Measurements from ENCODE around the gene ZNF277.
"Not testable (repeated sequence)": the region's sequence is repeated elsewhere in the genome, so short reads cannot be mapped to it uniquely, and the experiment has no call there.

The ZNF277 gene

DNA sequence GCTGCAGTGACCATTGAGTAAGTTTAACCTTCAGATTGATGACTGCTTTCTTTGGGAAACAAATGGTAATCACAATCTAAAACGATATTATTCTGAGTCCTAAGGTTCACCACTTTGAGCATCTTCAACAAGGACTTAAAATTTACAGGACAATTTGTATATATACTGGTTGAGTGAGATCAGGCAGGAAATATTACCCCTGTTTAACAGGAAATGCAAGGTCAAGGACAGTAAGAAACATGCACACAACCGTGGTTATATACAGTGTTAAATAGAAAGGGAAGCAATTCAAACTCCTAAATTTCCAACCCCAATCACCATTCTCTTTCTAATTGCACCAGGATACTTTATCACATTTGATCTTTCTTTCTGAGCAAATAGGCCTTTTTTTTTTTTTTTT, 96.1 kb downstream of the ZNF277 start:
- H3K36me3 ChIP-seq (ENCODE audit: insufficient read depth, low read length): no peaks in the 10 kb centered on the region
- no peaks in the 10 kb centered on the region for H3K9me3 ChIP-seq (ENCODE audit: low read length)
- H3K27me3 ChIP-seq (ENCODE audit: control insufficient read depth in 1 of 2, insufficient read depth in 2 of 2, low read length in 2 of 2): no peaks in the 10 kb centered on the region
- H3K4me3 ChIP-seq (ENCODE audit: low read depth in 1 of 2, low read length in 2 of 2): no peak overlapping the region
- no peak overlapping the region for H3K9ac ChIP-seq (ENCODE audit: low read length)
- H3K27ac ChIP-seq (ENCODE audit: low read depth, low read length): no peak overlapping the region
- no peaks in the 10 kb centered on the region for H3K4me1 ChIP-seq (ENCODE audit: insufficient read depth, low read length)

DNA sequence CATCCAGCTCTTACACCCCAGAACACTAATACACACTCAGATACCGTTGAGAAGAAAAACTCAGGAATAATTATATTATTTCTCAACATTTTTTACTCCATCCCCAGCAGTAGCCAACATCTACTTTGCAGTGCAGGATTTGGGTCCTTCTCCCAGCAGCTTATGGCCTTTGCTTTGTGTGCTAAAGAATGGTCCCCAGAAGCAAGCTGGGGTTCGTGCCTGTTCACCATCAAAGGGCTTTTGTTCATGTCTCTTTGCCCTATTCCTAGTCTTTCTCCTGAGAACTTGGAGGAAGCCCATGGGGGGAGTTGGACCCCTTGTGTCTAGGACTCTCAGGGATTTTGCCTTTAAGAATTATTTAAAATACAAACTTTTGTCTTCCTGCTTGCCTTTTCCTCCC, 100.4 kb downstream of the ZNF277 start:
- Histone ChIP-seq H3K4me1 (ENCODE audit: insufficient read depth, low read length) (no peaks in the 10 kb centered on the region), H3K9ac (ENCODE audit: low read length) (no peak overlapping the region), H3K27ac (ENCODE audit: low read depth, low read length) (no peak overlapping the region), H3K27me3 (ENCODE audit: control insufficient read depth in 1 of 2, insufficient read depth in 2 of 2, low read length in 2 of 2) (no peaks in the 10 kb centered on the region), H3K9me3 (ENCODE audit: low read length) (no peaks in the 10 kb centered on the region), H3K4me3 (ENCODE audit: low read depth in 1 of 2, low read length in 2 of 2) (no peak overlapping the region), H3K36me3 (ENCODE audit: insufficient read depth, low read length) (no peaks in the 10 kb centered on the region)

DNA sequence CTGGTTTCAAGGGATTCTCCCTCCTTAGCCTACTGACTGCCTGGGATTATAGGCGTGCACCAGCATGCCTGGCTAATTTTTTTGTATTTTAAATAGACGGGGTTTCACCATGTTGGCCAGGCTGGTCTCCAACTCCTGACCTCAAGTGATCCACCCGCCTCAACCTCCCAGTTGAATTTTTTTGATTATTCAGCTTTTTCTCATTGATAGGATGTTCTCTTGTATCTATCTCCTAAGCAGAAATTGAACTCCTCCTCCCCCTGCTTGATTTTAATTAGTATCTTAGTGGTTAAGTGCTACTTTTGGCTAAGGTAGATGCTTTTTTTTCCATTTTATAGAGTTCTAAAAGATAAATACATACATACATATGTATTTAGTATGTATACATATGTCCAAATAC, 101.0 kb downstream of the ZNF277 start:
- H3K4me3 ChIP-seq (ENCODE audit: low read depth in 1 of 2, low read length in 2 of 2): no peak overlapping the region
- H3K36me3 ChIP-seq (ENCODE audit: insufficient read depth, low read length): no peaks in the 10 kb centered on the region
- no peak overlapping the region for H3K27ac ChIP-seq (ENCODE audit: low read depth, low read length)
- no peaks in the 10 kb centered on the region for H3K4me1 ChIP-seq (ENCODE audit: insufficient read depth, low read length)
- no peaks in the 10 kb centered on the region for H3K9me3 ChIP-seq (ENCODE audit: low read length)
- no peak overlapping the region for H3K9ac ChIP-seq (ENCODE audit: low read length)
- no peaks in the 10 kb centered on the region for H3K27me3 ChIP-seq (ENCODE audit: control insufficient read depth in 1 of 2, insufficient read depth in 2 of 2, low read length in 2 of 2)

DNA sequence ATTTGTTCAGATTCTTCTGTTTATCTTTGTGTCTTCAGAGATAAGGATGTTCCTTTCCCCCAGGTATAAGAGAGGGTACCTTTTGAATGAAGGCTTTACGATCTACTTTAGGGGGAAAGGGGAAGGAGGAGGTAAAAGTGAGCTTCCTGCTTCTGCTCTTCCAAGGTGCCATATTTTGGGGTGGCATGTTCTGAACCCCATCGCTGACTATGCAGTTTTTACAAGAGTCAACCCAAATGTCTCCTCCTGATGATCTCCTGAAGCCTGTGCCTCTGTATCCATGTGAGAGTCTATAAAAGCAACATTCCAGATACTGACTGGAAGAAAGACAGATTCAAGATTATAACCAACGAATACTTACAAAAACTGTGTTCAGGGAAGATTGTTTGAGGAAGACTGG, 102.5 kb downstream of the ZNF277 start:
- no peaks in the 10 kb centered on the region for H3K27me3 ChIP-seq (ENCODE audit: control insufficient read depth in 1 of 2, insufficient read depth in 2 of 2, low read length in 2 of 2)
- H3K27ac ChIP-seq (ENCODE audit: low read depth, low read length): no peak overlapping the region
- H3K36me3 ChIP-seq (ENCODE audit: insufficient read depth, low read length): no peaks in the 10 kb centered on the region

DNA sequence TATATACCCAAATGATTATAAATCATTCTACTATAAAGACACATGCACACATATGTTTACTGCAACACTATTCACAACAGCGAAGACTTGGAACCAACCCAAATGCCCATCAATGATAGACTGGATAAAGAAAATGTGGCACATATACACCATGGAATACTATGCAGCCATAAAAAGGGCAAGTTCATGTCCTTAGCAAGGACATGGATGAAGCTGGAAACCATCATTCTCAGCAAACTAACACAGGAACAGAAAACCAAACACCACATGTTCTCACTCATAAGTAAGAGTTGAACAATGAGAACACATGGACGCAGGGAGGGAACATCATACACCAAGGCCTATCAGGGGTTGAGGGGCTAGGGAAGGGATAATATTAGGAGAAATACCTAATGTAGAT, 110.3 kb downstream of the ZNF277 start:
- not testable (repeated sequence) for H3K27me3 ChIP-seq (ENCODE audit: control insufficient read depth in 1 of 2, insufficient read depth in 2 of 2, low read length in 2 of 2); H3K9me3 ChIP-seq (ENCODE audit: low read length); H3K4me3 ChIP-seq (ENCODE audit: low read depth in 1 of 2, low read length in 2 of 2); H3K9ac ChIP-seq (ENCODE audit: low read length); H3K27ac ChIP-seq (ENCODE audit: low read depth, low read length); H3K36me3 ChIP-seq (ENCODE audit: insufficient read depth, low read length); H3K4me1 ChIP-seq (ENCODE audit: insufficient read depth, low read length)

More for the DNA sequence above, 102.5 kb downstream of the ZNF277 start:
- H3K9ac ChIP-seq (ENCODE audit: low read length): no peak overlapping the region
- no peak overlapping the region for H3K4me3 ChIP-seq (ENCODE audit: low read depth in 1 of 2, low read length in 2 of 2)
- no peaks in the 10 kb centered on the region for H3K4me1 ChIP-seq (ENCODE audit: insufficient read depth, low read length)
- H3K9me3 ChIP-seq (ENCODE audit: low read length): no peaks in the 10 kb centered on the region

DNA sequence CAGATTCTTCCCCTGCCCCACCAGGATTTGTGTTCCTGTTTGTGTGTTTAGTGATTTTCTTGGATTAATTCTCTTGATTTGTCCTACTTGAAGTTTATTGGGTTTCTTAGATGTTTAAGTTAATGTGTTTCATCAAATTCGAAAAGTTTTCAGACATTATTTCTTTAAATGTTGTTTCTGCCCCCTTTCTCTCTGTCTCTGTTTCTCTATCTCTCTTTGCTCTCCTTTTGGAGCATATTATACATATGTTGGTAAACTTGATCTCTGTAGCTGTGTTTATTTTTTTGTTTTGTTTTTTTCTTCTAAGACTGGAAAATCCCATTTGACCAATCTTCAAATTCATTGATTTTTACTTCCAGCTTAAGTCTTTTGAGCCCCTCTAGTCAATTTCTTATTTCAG, 115.6 kb downstream of the ZNF277 start:
- Histone ChIP-seq H3K9ac (ENCODE audit: low read length) (no peak overlapping the region), H3K36me3 (ENCODE audit: insufficient read depth, low read length) (no peaks in the 10 kb centered on the region), H3K27ac (ENCODE audit: low read depth, low read length) (no peak overlapping the region), H3K9me3 (ENCODE audit: low read length) (no peaks in the 10 kb centered on the region), H3K4me3 (ENCODE audit: low read depth in 1 of 2, low read length in 2 of 2) (no peak overlapping the region), H3K4me1 (ENCODE audit: insufficient read depth, low read length) (peaks cover 5% of the 10 kb centered on the region), H3K27me3 (ENCODE audit: control insufficient read depth in 1 of 2, insufficient read depth in 2 of 2, low read length in 2 of 2) (no peaks in the 10 kb centered on the region)

DNA sequence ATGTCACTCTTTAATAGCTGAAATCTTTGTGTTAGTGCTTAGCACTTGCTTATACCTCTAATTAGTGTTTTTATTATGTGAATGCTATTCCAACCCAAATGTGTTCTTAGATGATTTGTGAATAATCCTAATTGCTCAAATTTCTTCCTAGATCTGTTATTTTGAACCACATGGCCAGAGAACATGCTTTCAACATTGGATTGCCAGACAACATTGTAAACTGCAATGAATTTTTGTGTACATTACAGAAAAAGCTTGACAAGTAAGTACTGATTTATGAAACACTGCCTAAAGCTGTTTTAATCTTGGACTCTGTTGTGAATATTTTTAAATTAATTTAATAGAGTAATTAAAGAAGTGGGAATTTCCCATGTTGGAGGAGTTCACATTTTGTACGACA, 121.1 kb downstream of the ZNF277 start:
- no peak overlapping the region for H3K27ac ChIP-seq (ENCODE audit: low read depth, low read length)

DNA sequence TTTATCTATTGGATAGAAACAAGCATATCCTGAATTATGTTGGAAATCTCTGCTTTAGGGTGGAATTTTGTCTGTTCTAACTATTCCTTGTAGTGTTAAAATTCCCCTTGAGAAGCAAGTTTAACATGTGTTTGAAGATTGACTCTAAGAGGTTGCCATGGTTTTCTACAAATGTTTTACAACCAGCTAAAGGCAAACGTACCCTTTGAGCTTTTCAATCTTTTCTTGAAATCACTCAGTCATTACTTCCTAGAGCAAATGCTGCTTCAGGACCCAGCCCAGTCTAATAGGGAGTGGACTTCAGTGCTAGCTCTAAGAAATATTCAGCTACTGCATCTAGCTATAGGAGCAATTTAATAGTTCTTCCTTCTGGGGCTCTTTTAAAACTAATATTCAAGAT, 125.0 kb downstream of the ZNF277 start:
- Histone ChIP-seq H3K9me3 (ENCODE audit: low read length) (no peaks in the 10 kb centered on the region), H3K4me3 (ENCODE audit: low read depth in 1 of 2, low read length in 2 of 2) (no peak overlapping the region), H3K27me3 (ENCODE audit: control insufficient read depth in 1 of 2, insufficient read depth in 2 of 2, low read length in 2 of 2) (no peaks in the 10 kb centered on the region), H3K4me1 (ENCODE audit: insufficient read depth, low read length) (no peaks in the 10 kb centered on the region), H3K36me3 (ENCODE audit: insufficient read depth, low read length) (no peaks in the 10 kb centered on the region), H3K9ac (ENCODE audit: low read length) (no peak overlapping the region), H3K27ac (ENCODE audit: low read depth, low read length) (no peak overlapping the region)

More for the DNA sequence above, 121.1 kb downstream of the ZNF277 start:
- Histone ChIP-seq H3K4me1 (ENCODE audit: insufficient read depth, low read length) (no peaks in the 10 kb centered on the region), H3K9ac (ENCODE audit: low read length) (no peak overlapping the region), H3K36me3 (ENCODE audit: insufficient read depth, low read length) (no peaks in the 10 kb centered on the region), H3K9me3 (ENCODE audit: low read length) (no peaks in the 10 kb centered on the region), H3K4me3 (ENCODE audit: low read depth in 1 of 2, low read length in 2 of 2) (no peak overlapping the region), H3K27me3 (ENCODE audit: control insufficient read depth in 1 of 2, insufficient read depth in 2 of 2, low read length in 2 of 2) (no peaks in the 10 kb centered on the region)

DNA sequence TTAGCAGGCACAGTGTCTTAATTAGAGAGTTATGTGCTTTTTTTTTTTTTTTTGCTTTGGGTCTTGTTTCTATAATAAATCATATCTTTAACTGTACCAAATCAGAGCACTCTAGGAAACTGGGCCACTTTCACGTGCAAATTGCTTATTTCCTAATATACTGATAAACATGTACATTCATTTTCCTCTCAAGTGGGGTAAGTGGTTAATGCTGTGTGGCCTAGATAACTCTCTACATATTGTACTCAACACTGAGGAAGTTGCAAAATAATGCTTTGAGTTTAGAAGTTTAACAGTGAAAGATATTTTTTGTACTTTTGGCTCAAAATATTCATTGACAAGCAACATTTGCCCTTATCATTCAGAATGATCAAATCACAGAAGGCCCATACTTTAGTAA, 127.9 kb downstream of the ZNF277 start:
- Histone ChIP-seq H3K27ac (ENCODE audit: low read depth, low read length) (no peak overlapping the region), H3K9ac (ENCODE audit: low read length) (no peak overlapping the region), H3K36me3 (ENCODE audit: insufficient read depth, low read length) (peaks cover 5% of the 10 kb centered on the region)

DNA sequence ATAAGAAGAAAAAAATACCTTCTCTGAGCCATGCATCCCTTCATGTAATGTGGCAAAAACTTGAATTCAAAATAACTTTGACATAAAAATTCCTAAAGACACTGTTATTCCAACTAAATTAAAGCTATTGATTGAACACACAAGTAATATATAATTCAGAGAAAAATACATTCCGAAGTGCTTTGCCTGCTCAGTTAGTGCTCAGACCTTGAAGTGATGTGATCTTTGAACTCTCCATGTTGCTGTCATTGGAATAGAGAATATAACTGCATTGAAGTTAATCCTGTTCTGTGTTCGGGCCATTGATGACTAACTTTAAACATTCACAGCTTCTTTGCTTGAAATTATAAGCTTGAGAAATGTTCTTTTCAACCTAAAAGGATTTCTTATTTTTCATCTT, 129.8 kb downstream of the ZNF277 start:
- Histone ChIP-seq H3K27ac (ENCODE audit: low read depth, low read length) (no peak overlapping the region), H3K9me3 (ENCODE audit: low read length) (no peaks in the 10 kb centered on the region), H3K27me3 (ENCODE audit: control insufficient read depth in 1 of 2, insufficient read depth in 2 of 2, low read length in 2 of 2) (no peaks in the 10 kb centered on the region), H3K4me1 (ENCODE audit: insufficient read depth, low read length) (no peaks in the 10 kb centered on the region), H3K4me3 (ENCODE audit: low read depth in 1 of 2, low read length in 2 of 2) (no peak overlapping the region), H3K9ac (ENCODE audit: low read length) (no peak overlapping the region), H3K36me3 (ENCODE audit: insufficient read depth, low read length) (peaks cover 5% of the 10 kb centered on the region)

More for the DNA sequence above, 127.9 kb downstream of the ZNF277 start:
- Histone ChIP-seq H3K4me1 (ENCODE audit: insufficient read depth, low read length) (no peaks in the 10 kb centered on the region), H3K4me3 (ENCODE audit: low read depth in 1 of 2, low read length in 2 of 2) (no peak overlapping the region), H3K9me3 (ENCODE audit: low read length) (no peaks in the 10 kb centered on the region), H3K27me3 (ENCODE audit: control insufficient read depth in 1 of 2, insufficient read depth in 2 of 2, low read length in 2 of 2) (no peaks in the 10 kb centered on the region)

DNA sequence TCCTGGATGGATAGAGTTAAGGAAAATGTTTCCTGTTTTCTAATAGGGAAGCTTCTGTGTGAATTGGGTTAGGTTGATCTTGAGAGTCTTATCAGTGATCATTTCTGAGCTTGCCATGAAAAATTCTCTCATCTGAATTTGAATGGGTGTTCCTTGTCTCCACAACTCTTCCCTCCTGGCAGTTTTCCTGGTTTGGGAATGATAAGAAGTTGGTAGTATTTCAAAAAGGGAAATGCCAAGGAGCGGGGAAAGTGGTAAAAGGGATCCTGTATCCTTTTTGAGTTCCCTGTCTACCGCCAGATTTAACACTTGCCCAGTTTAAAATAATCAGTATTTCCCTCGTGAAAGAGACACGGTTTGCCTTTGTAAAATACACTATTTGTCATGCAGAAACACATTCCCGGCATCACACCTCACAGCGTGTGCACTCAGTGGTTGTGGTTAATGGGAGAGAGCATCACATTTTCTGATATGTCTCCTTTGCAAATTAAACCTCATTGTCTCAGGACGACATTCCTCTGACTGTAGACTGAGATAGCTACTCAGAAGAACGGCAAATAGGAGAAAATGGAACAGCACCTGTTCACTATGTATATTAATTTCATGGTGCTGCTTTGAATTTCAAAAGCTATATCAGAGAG, 130.6 kb downstream of the ZNF277 start:
- H3K9ac ChIP-seq (ENCODE audit: low read length): no peak overlapping the region
- H3K9me3 ChIP-seq (ENCODE audit: low read length): no peaks in the 10 kb centered on the region

DNA sequence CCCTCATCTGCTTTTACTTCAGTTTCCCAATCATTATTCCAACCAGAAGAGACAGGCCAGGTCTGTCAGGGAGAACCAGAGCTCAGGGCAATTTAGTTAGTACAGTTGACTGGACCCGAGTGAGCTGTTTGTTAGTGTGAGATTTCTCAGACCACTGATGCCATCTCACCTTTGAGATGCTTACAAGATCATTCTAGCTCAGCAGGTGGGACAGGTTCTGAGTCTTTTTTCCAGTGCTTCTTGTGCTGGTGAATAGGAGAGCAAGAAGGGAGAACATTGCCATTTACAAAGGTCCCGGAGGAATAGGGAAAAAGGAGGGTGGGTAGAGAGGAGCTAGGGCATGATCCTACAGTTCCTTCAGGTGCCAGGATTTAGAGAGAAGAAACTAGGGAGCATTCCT, 131.4 kb downstream of the ZNF277 start:
- no peaks in the 10 kb centered on the region for H3K27me3 ChIP-seq (ENCODE audit: control insufficient read depth in 1 of 2, insufficient read depth in 2 of 2, low read length in 2 of 2)
- no peaks in the 10 kb centered on the region for H3K4me1 ChIP-seq (ENCODE audit: insufficient read depth, low read length)
- H3K9me3 ChIP-seq (ENCODE audit: low read length): no peaks in the 10 kb centered on the region
- H3K36me3 ChIP-seq (ENCODE audit: insufficient read depth, low read length): peaks cover 5% of the 10 kb centered on the region
- H3K27ac ChIP-seq (ENCODE audit: low read depth, low read length): no peak overlapping the region
- no peak overlapping the region for H3K9ac ChIP-seq (ENCODE audit: low read length)
- H3K4me3 ChIP-seq (ENCODE audit: low read depth in 1 of 2, low read length in 2 of 2): no peak overlapping the region

More for the DNA sequence above, 130.6 kb downstream of the ZNF277 start:
- H3K36me3 ChIP-seq (ENCODE audit: insufficient read depth, low read length): peaks cover 5% of the 10 kb centered on the region
- no peak overlapping the region for H3K4me3 ChIP-seq (ENCODE audit: low read depth in 1 of 2, low read length in 2 of 2)
- H3K27ac ChIP-seq (ENCODE audit: low read depth, low read length): no peak overlapping the region
- H3K4me1 ChIP-seq (ENCODE audit: insufficient read depth, low read length): no peaks in the 10 kb centered on the region
- no peaks in the 10 kb centered on the region for H3K27me3 ChIP-seq (ENCODE audit: control insufficient read depth in 1 of 2, insufficient read depth in 2 of 2, low read length in 2 of 2)

Data from muscle layer of colon (tissue), 2 donors.